ENCODE data around the gene ADPRHL1.
"Not testable (repeated sequence)": the region's sequence is repeated elsewhere in the genome, so short reads cannot be mapped to it uniquely, and the experiment has no call there.

Gene ADPRHL1

GRCh38 chr13:113373811-113374485 lies 79.3 kb downstream of the ADPRHL1 start:
- no peak for DNase-seq (ENCODE audit: low read depth, low spot score)

GRCh38 chr13:113371701-113372100 lies 81.6 kb downstream of the ADPRHL1 start:
- DNase-seq (ENCODE audit: low read depth, low spot score) = not testable (repeated sequence)

GRCh38 chr13:113371061-113371460 lies 82.2 kb downstream of the ADPRHL1 start:
- no peak for DNase-seq (ENCODE audit: low read depth, low spot score)

GRCh38 chr13:113369881-113370280 lies 83.4 kb downstream of the ADPRHL1 start:
- no peak for DNase-seq (ENCODE audit: low read depth, low spot score)

- DNase-seq (ENCODE audit: low read depth, low spot score) = no peak
These were observed 84.1 kb downstream of the ADPRHL1 start for GRCh38 chr13:113369189-113369588.

- not testable (repeated sequence) for DNase-seq (ENCODE audit: low read depth, low spot score)
These were observed 84.9 kb downstream of the ADPRHL1 start for GRCh38 chr13:113368353-113368752.

- no peak for DNase-seq (ENCODE audit: low read depth, low spot score)
These were observed 85.5 kb downstream of the ADPRHL1 start for GRCh38 chr13:113367771-113368170.

- no peak for DNase-seq (ENCODE audit: low read depth, low spot score)
These were observed 86.2 kb downstream of the ADPRHL1 start for GRCh38 chr13:113367020-113367560.

GRCh38 chr13:113365971-113366588 lies 87.2 kb downstream of the ADPRHL1 start:
- DNase-seq (ENCODE audit: low read depth, low spot score) = no peak

- DNase-seq (ENCODE audit: low read depth, low spot score) = no peak
These were observed 87.7 kb downstream of the ADPRHL1 start for GRCh38 chr13:113365583-113365970.

- no peak for DNase-seq (ENCODE audit: low read depth, low spot score)
These were observed 88.2 kb downstream of the ADPRHL1 start for GRCh38 chr13:113364901-113365582.

- no peak for DNase-seq (ENCODE audit: low read depth, low spot score)
These were observed 88.9 kb downstream of the ADPRHL1 start for GRCh38 chr13:113364311-113364889.

GRCh38 chr13:113361406-113361805 lies 91.9 kb downstream of the ADPRHL1 start:
- no peak for DNase-seq (ENCODE audit: low read depth, low spot score)

GRCh38 chr13:113360446-113360845 lies 92.8 kb downstream of the ADPRHL1 start:
- DNase-seq (ENCODE audit: low read depth, low spot score) = no peak

GRCh38 chr13:113359571-113359970 lies 93.7 kb downstream of the ADPRHL1 start:
- DNase-seq (ENCODE audit: low read depth, low spot score) = no peak

GRCh38 chr13:113358653-113359190 lies 94.6 kb downstream of the ADPRHL1 start:
- no peak for DNase-seq (ENCODE audit: low read depth, low spot score)

- no peak for DNase-seq (ENCODE audit: low read depth, low spot score)
These were observed 95.8 kb downstream of the ADPRHL1 start for GRCh38 chr13:113357529-113357928.

- no peak for DNase-seq (ENCODE audit: low read depth, low spot score)
These were observed 96.7 kb downstream of the ADPRHL1 start for GRCh38 chr13:113356596-113356995.

GRCh38 chr13:113355621-113356020 lies 97.7 kb downstream of the ADPRHL1 start:
- no peak for DNase-seq (ENCODE audit: low read depth, low spot score)

- no peak for DNase-seq (ENCODE audit: low read depth, low spot score)
These were observed 98.3 kb downstream of the ADPRHL1 start for GRCh38 chr13:113354831-113355610.

- no peak for DNase-seq (ENCODE audit: low read depth, low spot score)
These were observed 100.0 kb downstream of the ADPRHL1 start for GRCh38 chr13:113353254-113353653.

All from iPS DF 19.7 (cell line).